ENCODE data around the gene ERGIC1.
"Not testable (repeated sequence)": the region's sequence is repeated elsewhere in the genome, so short reads cannot be mapped to it uniquely, and the experiment has no call there.

Gene ERGIC1

GRCh38 chr5:172862165-172862801 is 28.2 kb downstream of the ERGIC1 start:
- no peaks in the 10 kb centered on the region for H3K27me3 ChIP-seq (ENCODE audit: control insufficient read depth, low read length)
- H3K4me1 ChIP-seq (ENCODE audit: control insufficient read depth, low read length), result no peaks in the 10 kb centered on the region
- H3K9me2 ChIP-seq (replicated peaks; ENCODE audit: control insufficient read depth, low read length), result no peaks in the 10 kb centered on the region
- TF ChIP-seq EZH2phosphoT487 (IDR thresholded peaks at IDR 0.05; ENCODE audit: borderline replicate concordance, low read length) (no peak), CTCF (IDR thresholded peaks at IDR 0.05; ENCODE audit: low read depth, low read length, poor library complexity, severe bottlenecking) (no peak)
- H3K79me2 ChIP-seq (ENCODE audit: control insufficient read depth, low read length), result peaks cover 11% of the 10 kb centered on the region; the same call in 1 of the 2 replicates
- no peak overlapping the region for H3K4me2 ChIP-seq (ENCODE audit: low read length)
- no peaks in the 10 kb centered on the region; the same call in 1 of the 2 replicates for H4K20me1 ChIP-seq (ENCODE audit: control insufficient read depth, insufficient read depth, low read depth, low read length)
- H3K4me3 ChIP-seq (ENCODE audit: low read length), result no peak overlapping the region
- no peaks in the 10 kb centered on the region for H3F3A ChIP-seq (ENCODE audit: control insufficient read depth, insufficient read depth)
- no peaks in the 10 kb centered on the region for H3K36me3 ChIP-seq (ENCODE audit: control insufficient read depth, low read length)
- H3K27ac ChIP-seq (ENCODE audit: low read depth, low read length), result no peak overlapping the region
- H3K9me3 ChIP-seq (ENCODE audit: control insufficient read depth, insufficient read depth, low read length), result no peaks in the 10 kb centered on the region

GRCh38 chr5:172864171-172864570 is 30.1 kb downstream of the ERGIC1 start:
- H3K79me2 ChIP-seq (ENCODE audit: control insufficient read depth, low read length); H3K36me3 ChIP-seq (ENCODE audit: control insufficient read depth, low read length); H3K9me3 ChIP-seq (ENCODE audit: control insufficient read depth, insufficient read depth, low read length); H4K20me1 ChIP-seq (ENCODE audit: control insufficient read depth, insufficient read depth, low read depth, low read length); H3K27ac ChIP-seq (ENCODE audit: low read depth, low read length); H3K4me3 ChIP-seq (ENCODE audit: low read length); H3F3A ChIP-seq (ENCODE audit: control insufficient read depth, insufficient read depth); H3K9me2 ChIP-seq (replicated peaks; ENCODE audit: control insufficient read depth, low read length); H3K27me3 ChIP-seq (ENCODE audit: control insufficient read depth, low read length); H3K4me1 ChIP-seq (ENCODE audit: control insufficient read depth, low read length); H3K4me2 ChIP-seq (ENCODE audit: low read length): not testable (repeated sequence)

- H4K20me1 ChIP-seq (ENCODE audit: control insufficient read depth, insufficient read depth, low read depth, low read length), result peaks cover 3% of the 10 kb centered on the region
- no peaks in the 10 kb centered on the region for H3K9me2 ChIP-seq (replicated peaks; ENCODE audit: control insufficient read depth, low read length)
- H3K4me1 ChIP-seq (ENCODE audit: control insufficient read depth, low read length), result no peaks in the 10 kb centered on the region
- H3K27ac ChIP-seq (ENCODE audit: low read depth, low read length), result no peak overlapping the region
- H3K4me2 ChIP-seq (ENCODE audit: low read length), result no peak overlapping the region
- TF ChIP-seq CTCF (IDR thresholded peaks at IDR 0.05; ENCODE audit: low read depth, low read length, poor library complexity, severe bottlenecking), result no peak
- no peak for TF ChIP-seq EZH2phosphoT487 (IDR thresholded peaks at IDR 0.05; ENCODE audit: borderline replicate concordance, low read length)
- H3K9me3 ChIP-seq (ENCODE audit: control insufficient read depth, insufficient read depth, low read length), result no peaks in the 10 kb centered on the region
- H3K27me3 ChIP-seq (ENCODE audit: control insufficient read depth, low read length), result no peaks in the 10 kb centered on the region
- no peaks in the 10 kb centered on the region for H3K36me3 ChIP-seq (ENCODE audit: control insufficient read depth, low read length)
- H3F3A ChIP-seq (ENCODE audit: control insufficient read depth, insufficient read depth), result no peaks in the 10 kb centered on the region
- no peaks in the 10 kb centered on the region for H3K79me2 ChIP-seq (ENCODE audit: control insufficient read depth, low read length)
- no peak overlapping the region for H3K4me3 ChIP-seq (ENCODE audit: low read length)
These were observed 30.7 kb downstream of the ERGIC1 start for GRCh38 chr5:172864747-172865146.

GRCh38 chr5:172866378-172866777 is 32.3 kb downstream of the ERGIC1 start:
- H3K9me3 ChIP-seq (ENCODE audit: control insufficient read depth, insufficient read depth, low read length), result no peaks in the 10 kb centered on the region
- no peaks in the 10 kb centered on the region for H3K27me3 ChIP-seq (ENCODE audit: control insufficient read depth, low read length)
- H3K27ac ChIP-seq (ENCODE audit: low read depth, low read length), result no peak overlapping the region
- no peaks in the 10 kb centered on the region for H3K9me2 ChIP-seq (replicated peaks; ENCODE audit: control insufficient read depth, low read length)
- H3F3A ChIP-seq (ENCODE audit: control insufficient read depth, insufficient read depth), result no peaks in the 10 kb centered on the region
- H3K4me3 ChIP-seq (ENCODE audit: low read length), result no peak overlapping the region
- H3K79me2 ChIP-seq (ENCODE audit: control insufficient read depth, low read length), result no peaks in the 10 kb centered on the region
- H4K20me1 ChIP-seq (ENCODE audit: control insufficient read depth, insufficient read depth, low read depth, low read length), result peaks cover 3% of the 10 kb centered on the region
- TF ChIP-seq CTCF (IDR thresholded peaks at IDR 0.05; ENCODE audit: low read depth, low read length, poor library complexity, severe bottlenecking) (no peak), EZH2phosphoT487 (IDR thresholded peaks at IDR 0.05; ENCODE audit: borderline replicate concordance, low read length) (no peak)
- no peak overlapping the region for H3K4me2 ChIP-seq (ENCODE audit: low read length)
- no peaks in the 10 kb centered on the region for H3K4me1 ChIP-seq (ENCODE audit: control insufficient read depth, low read length)
- no peaks in the 10 kb centered on the region for H3K36me3 ChIP-seq (ENCODE audit: control insufficient read depth, low read length)
